Stimulated activated CD8-positive, alpha-beta memory T cell treated with anti-CD3 and anti-CD28 coated beads, Interleukin-2, amount 100 ng/mL, for 1 hour (primary cell): Measurements from ENCODE around the gene HS1BP3.

Source experiments
- DNase-seq, 2 donors: peaks; one replicate each; pipeline ENCODE4 v3.0.0-alpha.2; 2020; ENCODE audit warnings: low read depth in 2 of 2

HS1BP3 gene

GRCh38 chr2:20650877-20651730, at the start of gene HS1BP3:
HS1BP3 (minus strand) TSS chr2:20651098; CDS start chr2:20651063, 35 bp downstream.
- peak; percentile 79 for DNase-seq

- no peak for DNase-seq
Measured at GRCh38 chr2:20698916-20699613, 48.2 kb upstream of the HS1BP3 start.

GRCh38 chr2:20697322-20697934, 46.5 kb upstream of the HS1BP3 start:
- DNase-seq: no peak

- DNase-seq: no peak
Measured at GRCh38 chr2:20696366-20696765, 45.5 kb upstream of the HS1BP3 start.

DNA sequence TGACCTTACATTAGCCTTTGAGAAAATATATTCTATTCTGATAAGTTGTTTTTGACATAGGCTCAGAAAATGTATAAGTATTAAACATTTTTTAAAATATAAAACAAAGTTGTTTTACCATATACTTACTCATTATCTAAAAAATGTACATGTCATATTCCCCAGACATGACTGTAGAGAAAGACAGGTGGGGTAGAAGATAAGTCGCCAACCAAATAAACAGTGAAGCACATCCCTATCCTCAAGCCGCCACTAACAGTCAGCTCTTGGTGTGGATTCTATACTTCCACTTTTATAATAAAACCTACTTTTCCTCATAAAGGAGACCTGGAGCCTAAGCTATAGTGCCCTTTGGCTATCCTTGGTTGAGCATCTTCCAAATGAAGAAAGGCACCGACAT, 42.4 kb upstream of the HS1BP3 start:
- DNase-seq: no peak

- no peak for DNase-seq
Measured at GRCh38 chr2:20692081-20692480, 41.2 kb upstream of the HS1BP3 start.

GRCh38 chr2:20691076-20691734, 40.3 kb upstream of the HS1BP3 start:
- no peak for DNase-seq

- DNase-seq: no peak
Measured at GRCh38 chr2:20689428-20690264, 38.7 kb upstream of the HS1BP3 start.

DNA sequence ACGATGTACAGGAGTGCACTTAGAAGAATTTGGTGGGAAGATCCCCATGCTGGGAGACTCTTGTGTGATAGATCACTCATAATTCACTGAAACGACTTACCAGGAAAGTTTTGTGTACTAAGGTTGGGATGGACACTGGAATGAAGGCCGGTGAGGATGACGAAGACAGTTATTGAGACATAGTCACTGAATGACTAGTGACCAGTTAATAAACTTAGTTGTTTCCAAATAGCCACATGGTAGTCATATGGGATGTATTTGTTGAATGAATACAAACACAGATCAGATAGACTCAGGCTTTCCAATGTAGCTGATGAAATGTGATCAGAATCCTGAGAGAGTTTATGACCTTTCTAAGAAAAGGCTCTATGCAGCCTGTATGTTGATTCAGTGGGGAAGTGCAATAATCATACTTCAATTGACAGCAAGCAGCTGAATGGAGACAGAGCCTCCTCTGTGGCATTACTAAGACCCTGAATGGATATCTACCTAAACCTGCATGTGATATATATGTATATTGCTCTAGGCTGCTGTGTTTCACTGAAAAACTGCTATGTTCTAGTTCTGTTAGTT, 36.4 kb upstream of the HS1BP3 start:
- DNase-seq: no peak

DNA sequence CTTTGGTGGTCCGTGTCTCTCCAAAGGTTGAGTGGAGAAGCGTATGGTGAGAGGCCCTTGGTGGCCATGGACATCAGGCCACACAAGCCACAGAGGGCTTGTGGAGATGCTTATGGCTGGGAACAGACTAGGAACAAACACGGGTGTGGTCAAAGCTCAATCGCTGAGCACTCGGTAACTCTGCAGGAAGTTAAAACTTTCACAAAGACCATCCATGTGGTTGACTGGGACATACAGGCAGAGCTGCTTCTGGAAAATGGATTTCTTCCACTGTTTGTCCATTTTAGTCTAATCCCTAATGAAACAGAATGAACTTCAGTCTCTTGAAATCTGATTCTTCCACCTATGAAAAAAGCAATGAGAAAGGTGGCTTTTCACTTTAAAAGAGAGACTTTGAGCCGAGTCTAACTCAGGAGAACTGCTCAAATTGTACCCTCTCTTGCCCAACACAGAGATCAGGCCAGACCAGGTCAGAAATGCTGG, 33.7 kb upstream of the HS1BP3 start:
- no peak for DNase-seq

- DNase-seq: no peak
Measured at GRCh38 chr2:20682167-20682920, 31.4 kb upstream of the HS1BP3 start.

DNA sequence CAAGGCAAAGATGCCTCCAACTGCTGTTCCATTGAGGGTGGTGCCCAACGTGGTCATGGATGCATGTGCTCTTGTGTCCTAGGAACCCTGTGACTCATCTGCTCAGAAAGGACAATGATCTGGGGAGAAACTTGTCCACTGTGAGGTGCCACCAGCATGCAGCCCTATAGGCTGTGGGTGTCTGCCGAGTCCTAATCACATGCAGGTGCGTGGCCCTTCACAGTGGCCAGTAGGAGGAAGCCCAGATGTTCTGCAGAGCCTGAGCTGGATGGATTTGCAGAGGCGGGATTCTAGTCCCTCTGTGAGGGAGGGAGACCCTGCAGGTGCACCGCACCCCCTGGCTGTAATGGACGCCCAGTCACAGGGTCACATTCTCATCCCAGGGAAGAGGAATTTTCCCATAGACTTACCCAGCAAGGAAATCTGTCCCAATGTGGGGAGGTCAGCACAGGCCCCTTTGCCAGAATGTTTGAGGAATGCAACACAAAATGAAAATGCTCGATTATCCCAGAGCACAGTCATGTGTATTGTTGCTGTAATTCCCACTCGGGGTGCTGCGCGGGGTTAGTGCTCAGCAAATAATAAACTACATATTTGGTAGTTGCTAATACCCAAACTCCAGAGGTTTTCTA, 30.0 kb upstream of the HS1BP3 start:
- DNase-seq: no peak

- DNase-seq: no peak
Measured at GRCh38 chr2:20678780-20679179, 27.9 kb upstream of the HS1BP3 start.

GRCh38 chr2:20678086-20678395, 27.1 kb upstream of the HS1BP3 start:
- DNase-seq: no peak

- no peak for DNase-seq
Measured at GRCh38 chr2:20677301-20678085, 26.6 kb upstream of the HS1BP3 start.

DNA sequence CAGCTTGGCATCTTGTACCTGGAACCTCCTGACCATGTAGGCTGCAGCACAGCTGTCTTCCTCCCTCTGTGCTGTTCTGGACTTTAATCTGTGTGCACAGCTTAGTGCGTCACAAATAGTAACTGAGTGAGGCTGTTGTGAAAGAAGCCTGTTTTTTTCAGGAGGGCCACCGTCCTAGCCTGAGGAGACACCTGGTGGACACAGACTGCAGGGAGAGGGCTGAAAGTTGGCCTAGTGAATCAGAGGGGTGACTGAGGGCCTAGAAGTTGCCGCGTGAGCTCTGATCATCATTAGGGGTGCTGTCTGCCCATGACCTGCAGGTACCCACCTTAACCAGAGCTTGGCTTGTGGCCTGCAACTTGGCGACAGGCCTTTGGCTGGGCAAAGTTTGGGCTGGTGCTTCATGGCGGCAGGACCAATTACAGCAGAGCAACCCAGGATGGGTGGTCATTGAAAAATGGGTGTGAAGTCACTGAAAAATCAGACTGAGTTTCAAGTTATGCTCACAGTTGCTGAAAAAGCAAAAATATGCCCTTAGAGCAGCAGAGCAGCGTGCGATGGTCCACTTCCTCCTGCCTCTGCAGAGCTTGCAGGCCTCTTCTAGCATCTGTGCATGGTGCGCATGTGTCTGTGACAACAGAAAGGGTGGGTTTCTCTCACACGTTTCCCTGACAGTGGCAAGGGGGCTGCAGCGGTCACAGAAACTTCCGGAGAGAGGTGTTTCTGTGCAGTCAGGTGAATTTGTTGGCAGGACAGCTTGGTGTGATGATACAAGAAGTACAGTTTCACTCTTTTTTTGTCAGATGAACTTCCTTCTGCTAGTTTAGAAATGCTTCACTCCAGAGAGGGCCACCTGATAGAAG, 25.7 kb upstream of the HS1BP3 start:
- no peak for DNase-seq

- DNase-seq: no peak
Measured at GRCh38 chr2:20675701-20676352, 24.9 kb upstream of the HS1BP3 start.
